Epithelial cell of proximal tubule (primary cell): Measurements from ENCODE around the gene PTPRD. TPM values are rescaled to one million over a fixed set of nuclear protein-coding genes. Genes with fewer than 3 reads are reported as not detected.

ENCODE experiments used
- DNase-seq: peaks from one replicate; pipeline ENCODE4 v3.0.0-alpha.2; 2011; ENCODE audit warnings: low read depth
- H3K4me3 ChIP-seq: 2 replicates; pipeline ENCODE4 v1.5.1; 2011; ENCODE audit warnings: low read depth, mild to moderate bottlenecking, low read length
- CTCF ChIP-seq: conservative IDR thresholded peaks from 2 replicates; pipeline ENCODE4 v1.5.1; 2012; ENCODE audit warnings: low read depth, mild to moderate bottlenecking, low read length
- total RNA-seq: library from RNA; depleted of rRNA; stranded (reverse); fragments of >200 nt; gene quantifications from 2 replicates; pipeline ENCODE4 v1.2.3, GENCODE V29; 2015

Gene PTPRD
- total RNA-seq, 1 donor from 2014 or later, result 3.2 TPM

GRCh38 chr9:8337834-8338766, 2274.7 kb downstream of the PTPRD start:
- no peak for DNase-seq
- no peak for TF ChIP-seq CTCF
- H3K4me3 ChIP-seq, result no peak overlapping the region

GRCh38 chr9:8332871-8333270, 2279.9 kb downstream of the PTPRD start:
- no peak overlapping the region for H3K4me3 ChIP-seq
- no peak for TF ChIP-seq CTCF
- no peak for DNase-seq

- peak overlapping the region; percentile 21 for H3K4me3 ChIP-seq
- no peak for TF ChIP-seq CTCF
- no peak for DNase-seq
Observed at GRCh38 chr9:8332331-8332650, 2280.5 kb downstream of the PTPRD start.

- DNase-seq, result no peak
- TF ChIP-seq CTCF, result no peak
- peak overlapping the region; percentile 21 for H3K4me3 ChIP-seq
Observed at GRCh38 chr9:8331507-8332330, 2281.1 kb downstream of the PTPRD start.

- H3K4me3 ChIP-seq, result no peak overlapping the region
- no peak for DNase-seq
- TF ChIP-seq CTCF, result no peak
Observed at GRCh38 chr9:8329561-8330283, 2283.1 kb downstream of the PTPRD start.

GRCh38 chr9:8315211-8315610, 2297.6 kb downstream of the PTPRD start:
- no peak overlapping the region for H3K4me3 ChIP-seq
- TF ChIP-seq CTCF, result no peak
- DNase-seq, result no peak
